Body of pancreas (tissue), 4 donors: ENCODE results near the gene DNAH12.

Source experiments
- CTCF ChIP-seq, 7 experiments: fragments of 450-650 bp in 4 of 7; fragments of 200-600 bp in 3 of 7; sonication (generic) in 3 of 7; IDR thresholded peaks; one replicate each; pipeline ENCODE4 v1.5.1; 2016 to 2019; ENCODE audit warnings: antibody characterized with exemption in 7 of 7
- POLR2A ChIP-seq, 3 donors: fragments of 450-650 bp; IDR thresholded peaks; one replicate each; pipeline ENCODE4 v1.6.1; 2016; ENCODE audit warnings: antibody characterized with exemption in 3 of 3, mild to moderate bottlenecking in 2 of 3

- TF ChIP-seq CTCF (IDR thresholded peaks at IDR 0.05) (no peak), POLR2A (IDR thresholded peaks at IDR 0.05) (no peak)
Observed at GRCh38 chr3:57583544-57583943, 39.4 kb upstream of the DNAH12 start.
